Activated CD8-positive, alpha-beta T cell treated with anti-CD3 and anti-CD28 coated beads, Interleukin-2, amount 10 ng/mL, durations not matched to agents 7 days and 5 days (primary cell): ENCODE results near the gene GDI2. TPM values are rescaled to one million over a fixed set of nuclear protein-coding genes. Genes with fewer than 3 reads are reported as not detected.
A peak's percentile ranks its signal among the peaks of the same experiment; 100 is the strongest.
"Not testable (repeated sequence)": the region's sequence is repeated elsewhere in the genome, so short reads cannot be mapped to it uniquely, and the experiment has no call there.

Experiments used
- ATAC-seq: fragments of 150-1000 bp; cut with Tn5 transposase; one replicate; pipeline ENCODE4 v1.10.0; 2021; ENCODE audit warnings: moderate library complexity
- CTCF ChIA-PET: fragments of 350-600 bp; sonication (Branson Sonifier 250); formaldehyde crosslinking; loops from one replicate; lab custom pipeline; 2021; ENCODE audit warnings: antibody characterized with exemption; lab: Charles Lee
- POLR2A ChIA-PET: fragments of 350-600 bp; sonication (Branson Sonifier 250); formaldehyde crosslinking; loops from one replicate; lab custom pipeline; 2021; ENCODE audit warnings: antibody characterized with exemption; lab: Charles Lee
- DNase-seq: peaks from one replicate; pipeline ENCODE4 v3.0.0-alpha.2; 2020
- H3K27ac Mint-ChIP-seq: one replicate; pipeline ENCODE4 v1.8.0; 2021; ENCODE audit warnings: mild to moderate bottlenecking, mixed read lengths
- H3K27me3 Mint-ChIP-seq: one replicate; pipeline ENCODE4 v1.8.0; 2021; ENCODE audit warnings: low read depth, mixed read lengths
- H3K36me3 Mint-ChIP-seq: one replicate; pipeline ENCODE4 v1.8.0; 2021; ENCODE audit warnings: low read depth, mixed read lengths
- H3K4me1 Mint-ChIP-seq: one replicate; pipeline ENCODE4 v1.8.0; 2021; ENCODE audit warnings: low read depth, mixed read lengths
- H3K4me3 Mint-ChIP-seq: one replicate; pipeline ENCODE4 v1.8.0; 2021; ENCODE audit warnings: mild to moderate bottlenecking, mixed read lengths
- H3K9me3 Mint-ChIP-seq: one replicate; pipeline ENCODE4 v1.8.0; 2022; ENCODE audit warnings: mixed read lengths; ENCODE audit not compliant: insufficient read depth
- total RNA-seq, 2 experiments: library from RNA; stranded (reverse); gene quantifications; one replicate each; pipeline ENCODE4 v1.2.3, GENCODE V29; 2021

The GDI2 gene
- 100 to 1,000 TPM; 237 to 243 TPM for total RNA-seq

DNA sequence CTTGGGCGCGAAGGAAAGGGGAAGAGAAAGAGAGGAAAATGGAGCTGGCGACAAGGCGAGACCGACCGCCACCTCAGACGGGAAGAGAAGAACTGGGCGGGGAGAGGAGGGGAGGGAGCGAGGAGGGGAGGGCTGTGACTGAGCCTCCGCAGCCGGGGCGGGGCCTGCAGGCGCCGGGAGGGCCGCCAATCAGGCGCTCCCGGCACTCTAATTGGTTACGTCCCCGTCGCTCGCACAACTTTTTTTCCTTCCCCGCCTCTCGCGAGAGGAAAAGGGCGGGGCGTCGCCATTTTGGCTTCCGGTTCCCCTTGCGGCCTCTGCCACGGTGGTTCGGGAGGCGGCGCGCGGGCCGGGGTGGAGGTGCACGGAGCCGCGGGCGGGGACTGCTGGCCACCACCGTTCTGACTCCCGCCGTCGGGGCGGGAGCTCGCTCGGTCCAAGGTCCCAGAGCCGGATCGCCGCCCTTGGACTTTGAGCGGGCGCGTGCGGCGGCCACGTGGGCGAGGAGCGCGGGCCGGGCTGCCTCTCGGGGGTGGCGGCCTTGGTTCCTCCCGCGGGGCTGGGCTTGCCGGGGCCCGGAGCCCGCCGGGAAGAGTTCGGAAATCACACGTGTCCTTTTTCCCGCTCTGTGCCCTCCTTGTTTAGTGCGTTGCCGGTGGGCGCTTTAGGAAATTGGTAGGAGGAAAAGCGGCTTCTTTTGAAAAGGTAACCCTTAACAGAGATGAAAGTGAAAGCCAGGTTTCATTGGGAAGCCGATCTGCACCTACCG lies at the start of gene GDI2:
GDI2 (minus strand) TSS at position 94 of the 769 bp plus-strand sequence. CDS start 176 bp downstream, outside the sequence.
- ATAC-seq (peak; percentile 92), DNase-seq (peak; percentile 97)
- Mint-ChIP-seq H3K4me1 (peaks cover 60% of the 10 kb centered on the region), H3K27me3 (no peaks in the 10 kb centered on the region), H3K4me3 (peak within 1 kb of the TSS; percentile 86), H3K36me3 (peaks cover 27% of the 10 kb centered on the region), H3K27ac (peak within 1 kb of the TSS; percentile 94), H3K9me3 (no peaks in the 10 kb centered on the region)
- POLR2A ChIA-PET, result interaction anchor here (0.6 to 2.4 kb wide), 22 partner anchors 9 to 276 kb away, joined by 3 to 14 read pairs (median 4); partner anchors contain the start of genes ANKRD16, FBH1, IL15RA and TASOR2
- CTCF ChIA-PET, result interaction anchor here (0.6 to 1.6 kb wide), 5 partner anchors 60 to 273 kb away, joined by 3 to 4 read pairs (median 3); partner anchors contain the start of genes ANKRD16 and FBH1

DNA sequence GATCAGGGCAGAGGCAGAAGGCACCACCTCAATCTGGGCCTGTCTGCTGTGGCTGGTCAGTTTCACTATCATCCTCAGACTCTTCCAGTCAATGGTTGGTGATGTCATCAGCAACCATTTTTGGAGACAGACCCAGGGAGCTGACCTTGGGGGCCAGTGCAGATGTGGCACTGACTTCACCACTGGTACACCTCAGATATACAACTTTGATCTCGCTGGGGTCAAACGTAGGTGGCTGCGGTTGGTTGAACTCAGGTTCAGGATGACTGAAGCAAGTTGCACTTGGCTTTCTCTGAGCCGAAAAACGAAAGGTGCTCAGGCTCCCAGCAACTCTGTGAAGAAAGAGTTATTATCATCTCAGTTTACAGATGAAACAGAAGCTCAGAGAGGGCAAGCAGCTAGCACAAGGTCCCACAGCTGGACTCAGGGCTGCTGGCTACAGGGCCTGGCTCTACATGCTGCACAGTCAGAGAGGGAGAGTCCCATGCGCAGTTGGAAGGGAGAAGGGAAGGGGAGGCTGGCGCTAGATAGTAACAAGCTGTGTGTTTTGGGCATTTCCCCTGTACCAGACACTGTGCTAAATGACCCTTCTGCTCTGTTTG lies 49.2 kb upstream of the GDI2 start:
- Mint-ChIP-seq H3K9me3 (no peaks in the 10 kb centered on the region), H3K27ac (no peak overlapping the region), H3K4me3 (no peak overlapping the region), H3K4me1 (no peaks in the 10 kb centered on the region), H3K27me3 (no peaks in the 10 kb centered on the region), H3K36me3 (no peaks in the 10 kb centered on the region)
- DNase-seq (no peak), ATAC-seq (no peak)
- ChIA-PET CTCF (interaction anchor here (1.5 to 4.1 kb wide), 2 partner anchors 11 to 52 kb away, joined by 3 to 18 read pairs; no protein-coding TSS in a partner anchor), POLR2A (no interaction called here)

DNA sequence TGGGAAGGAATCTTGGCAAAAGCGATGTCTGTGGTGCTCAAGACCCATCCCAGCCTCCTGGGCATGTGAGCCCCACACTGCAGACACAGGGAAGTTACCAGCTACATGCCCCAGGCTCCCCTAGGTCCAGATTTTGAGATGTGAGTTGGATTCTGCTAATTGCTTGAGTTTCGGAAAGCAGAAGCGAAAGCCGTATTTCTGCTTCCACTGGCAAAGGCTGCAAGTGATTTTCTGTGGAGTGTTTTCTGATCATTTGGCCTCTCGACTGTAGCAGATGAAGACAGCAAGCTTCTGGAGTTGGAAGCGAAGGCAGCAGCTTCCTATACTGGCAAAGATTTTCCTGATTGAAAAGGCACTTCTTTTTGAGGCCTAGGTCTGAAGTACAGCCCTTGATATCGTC lies 46.8 kb upstream of the GDI2 start:
- no peak for DNase-seq
- Mint-ChIP-seq H3K9me3 (no peaks in the 10 kb centered on the region), H3K4me3 (no peak overlapping the region), H3K27me3 (no peaks in the 10 kb centered on the region), H3K36me3 (no peaks in the 10 kb centered on the region), H3K27ac (no peak overlapping the region), H3K4me1 (no peaks in the 10 kb centered on the region)
- ATAC-seq, result no peak
- POLR2A ChIA-PET, result no interaction called here
- CTCF ChIA-PET, result interaction anchor here (0.7 to 4.1 kb wide), 2 partner anchors 13 to 40 kb away, joined by 3 to 18 read pairs; no protein-coding TSS in a partner anchor

DNA sequence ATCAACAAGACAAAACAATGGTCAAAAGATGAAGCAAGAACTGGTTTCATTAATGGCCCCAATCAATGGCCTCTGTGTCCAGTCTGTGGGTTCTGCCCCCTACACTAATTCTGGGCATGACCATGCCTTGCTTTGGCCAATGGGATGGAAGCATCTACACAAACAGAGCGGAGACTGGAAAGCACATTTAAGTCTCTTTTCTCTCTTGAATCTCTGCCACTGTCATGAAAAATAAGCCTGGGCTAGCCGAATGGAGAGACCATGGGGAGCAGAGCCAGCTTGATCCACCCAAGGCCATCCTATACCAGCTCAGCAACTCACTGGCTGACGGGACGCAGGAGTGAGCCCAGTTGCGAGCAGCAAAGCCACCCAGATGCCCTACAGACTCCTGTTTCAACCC lies 45.6 kb upstream of the GDI2 start:
- CTCF ChIA-PET, result no interaction called here
- H3K4me1 Mint-ChIP-seq, result no peaks in the 10 kb centered on the region
- DNase-seq (no peak), ATAC-seq (no peak)
- no peak overlapping the region for H3K27ac Mint-ChIP-seq
- H3K9me3 Mint-ChIP-seq, result no peaks in the 10 kb centered on the region
- no peak overlapping the region for H3K4me3 Mint-ChIP-seq
- H3K27me3 Mint-ChIP-seq, result peaks cover 1% of the 10 kb centered on the region
- POLR2A ChIA-PET, result interaction anchor here (0.6 kb wide), 1 partner anchor 951 kb away, joined by 3 read pairs; no protein-coding TSS in a partner anchor
- no peaks in the 10 kb centered on the region for H3K36me3 Mint-ChIP-seq

DNA sequence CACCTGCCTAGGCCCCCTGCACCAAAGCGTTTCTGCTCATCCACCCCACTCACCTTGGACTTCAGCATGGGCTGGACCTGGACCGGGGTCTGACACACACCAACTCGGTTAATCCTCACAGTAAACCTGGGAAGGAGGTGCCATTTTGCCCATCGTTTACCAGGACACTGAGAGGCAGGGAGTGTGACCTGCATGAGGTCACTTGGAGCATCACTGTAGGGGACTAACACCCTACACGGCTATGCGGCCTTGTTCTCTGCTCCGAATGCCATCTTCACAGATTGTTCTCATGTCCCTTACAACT lies 43.4 kb upstream of the GDI2 start:
- no peak overlapping the region for H3K27ac Mint-ChIP-seq
- no peaks in the 10 kb centered on the region for H3K4me1 Mint-ChIP-seq
- no peaks in the 10 kb centered on the region for H3K9me3 Mint-ChIP-seq
- ChIA-PET POLR2A (interaction anchor here (0.9 kb wide), 1 partner anchor 43 kb away, joined by 3 read pairs; the partner anchor contains the start of gene GDI2), CTCF (no interaction called here)
- DNase-seq (no peak), ATAC-seq (no peak)
- H3K4me3 Mint-ChIP-seq, result no peak overlapping the region
- peaks cover 1% of the 10 kb centered on the region for H3K27me3 Mint-ChIP-seq
- no peaks in the 10 kb centered on the region for H3K36me3 Mint-ChIP-seq

DNA sequence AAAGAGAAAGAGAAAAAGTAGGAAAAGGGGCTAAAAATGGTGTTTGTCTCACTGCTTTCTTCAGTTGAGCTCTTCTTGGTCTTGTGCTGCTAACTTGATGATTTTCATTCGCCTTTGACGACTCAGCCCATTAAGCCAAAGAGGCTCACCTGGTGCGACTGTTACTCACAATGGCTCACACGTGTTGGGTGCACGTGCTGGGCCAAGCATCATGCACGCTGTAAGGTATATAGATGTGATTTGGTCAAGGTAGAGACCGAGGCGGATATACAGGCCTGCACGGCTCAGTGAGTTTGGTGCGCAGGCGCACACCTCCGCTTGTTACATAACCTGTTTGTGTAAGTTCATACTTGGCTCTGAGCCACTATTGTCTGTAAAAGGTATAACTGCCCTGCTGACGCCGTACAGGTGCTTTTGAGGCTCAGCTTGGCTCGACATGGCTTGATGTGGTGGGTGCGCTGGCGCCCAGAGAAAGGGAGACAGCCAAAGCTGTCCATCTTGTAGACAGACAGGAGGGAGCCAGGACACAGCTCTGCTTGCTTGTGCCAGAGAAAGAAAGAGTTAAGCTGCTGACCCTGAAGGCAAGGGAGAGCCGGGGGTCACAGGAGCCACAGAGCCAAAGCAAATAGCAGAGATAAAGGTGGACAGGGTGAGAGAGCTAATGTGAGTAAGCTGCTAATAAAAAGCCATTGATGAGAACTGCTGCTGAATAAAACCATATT lies 42.9 kb upstream of the GDI2 start:
- peaks cover 1% of the 10 kb centered on the region for H3K27me3 Mint-ChIP-seq
- H3K36me3 Mint-ChIP-seq, result no peaks in the 10 kb centered on the region
- DNase-seq (no peak), ATAC-seq (no peak)
- H3K9me3 Mint-ChIP-seq, result no peaks in the 10 kb centered on the region
- CTCF ChIA-PET, result no interaction called here
- H3K27ac Mint-ChIP-seq, result no peak overlapping the region
- no peak overlapping the region for H3K4me3 Mint-ChIP-seq
- no peaks in the 10 kb centered on the region for H3K4me1 Mint-ChIP-seq
- POLR2A ChIA-PET, result interaction anchor here (0.7 kb wide), 1 partner anchor 7 kb away, joined by 3 read pairs; no protein-coding TSS in a partner anchor

DNA sequence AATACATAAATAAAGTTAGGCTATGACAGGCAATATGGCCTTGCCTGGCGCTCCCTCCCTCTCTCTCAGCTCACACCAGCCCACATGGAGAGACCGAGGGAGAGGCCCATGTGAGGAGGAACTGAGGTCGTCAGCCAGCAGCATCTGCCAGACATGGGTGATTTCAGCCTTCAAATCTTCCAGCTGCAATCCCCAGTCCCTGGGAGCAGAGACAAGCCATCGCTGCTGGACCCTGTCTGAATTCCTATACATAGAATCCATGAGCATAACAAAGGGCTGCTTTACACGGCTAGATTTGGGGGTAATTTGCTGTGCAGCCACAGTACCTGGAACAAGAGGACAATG lies 40.9 kb upstream of the GDI2 start:
- H3K9me3 Mint-ChIP-seq, result no peaks in the 10 kb centered on the region
- peaks cover 1% of the 10 kb centered on the region for H3K27me3 Mint-ChIP-seq
- DNase-seq, result no peak
- POLR2A ChIA-PET, result no interaction called here
- CTCF ChIA-PET, result no interaction called here
- H3K27ac Mint-ChIP-seq, result no peak overlapping the region
- ATAC-seq, result no peak
- no peaks in the 10 kb centered on the region for H3K36me3 Mint-ChIP-seq
- no peak overlapping the region for H3K4me3 Mint-ChIP-seq
- no peaks in the 10 kb centered on the region for H3K4me1 Mint-ChIP-seq

DNA sequence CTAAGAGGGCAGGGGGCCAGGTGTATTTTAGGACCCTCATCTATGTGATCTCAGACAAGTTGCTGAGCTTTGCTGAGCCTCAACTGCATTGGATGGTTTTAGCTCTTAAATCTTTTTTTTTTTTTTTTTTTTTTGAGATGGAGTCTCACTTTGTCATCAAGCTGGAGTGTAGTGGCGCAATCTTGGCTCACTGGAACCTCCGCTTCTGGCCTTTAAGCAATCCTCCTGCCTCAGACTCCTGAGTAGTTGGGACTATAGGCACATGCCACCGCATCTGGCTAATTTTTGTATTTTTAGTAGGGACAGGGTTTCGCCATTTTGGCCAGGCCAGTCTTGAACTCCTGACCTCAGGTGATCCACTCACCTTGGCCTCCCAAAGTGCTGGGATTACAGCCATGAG lies 33.4 kb upstream of the GDI2 start:
- POLR2A ChIA-PET, H3K36me3 Mint-ChIP-seq, ATAC-seq, H3K4me1 Mint-ChIP-seq, H3K27me3 Mint-ChIP-seq, H3K9me3 Mint-ChIP-seq, CTCF ChIA-PET, H3K4me3 Mint-ChIP-seq, DNase-seq, H3K27ac Mint-ChIP-seq: not testable (repeated sequence)

DNA sequence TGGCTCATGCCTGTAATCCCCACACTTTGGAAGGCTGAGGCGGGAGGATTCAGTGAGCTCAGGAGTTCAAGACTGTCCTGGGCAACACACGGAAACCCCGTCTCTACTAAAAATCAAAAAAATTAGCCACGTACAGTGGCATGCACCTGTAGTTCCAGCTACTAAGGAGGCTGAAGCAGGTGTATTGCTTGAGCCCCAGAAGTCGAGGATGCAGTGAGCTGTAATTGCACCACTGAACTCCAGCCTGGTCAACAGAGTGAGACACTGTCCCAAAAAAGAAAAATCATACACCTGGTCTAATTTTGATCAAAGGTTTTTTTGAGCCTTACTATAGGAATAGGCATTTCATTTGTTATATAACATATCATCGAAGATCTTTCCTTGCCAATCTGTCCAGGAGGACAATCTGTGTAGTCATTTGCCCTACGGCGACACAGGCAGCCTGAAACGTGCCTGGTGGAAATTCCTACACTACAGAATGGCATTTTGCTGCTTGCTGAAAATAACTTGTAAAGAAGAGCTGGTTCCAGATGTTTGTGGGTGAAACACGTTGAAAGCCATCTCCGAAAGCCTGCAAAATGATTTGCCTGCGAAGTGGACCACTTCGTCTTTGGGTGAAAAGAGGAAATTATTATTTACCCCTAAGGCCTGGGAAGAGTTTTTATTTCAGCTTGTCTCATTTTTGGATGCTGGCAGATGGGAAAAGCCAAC lies 31.3 kb upstream of the GDI2 start:
- ATAC-seq (no peak), DNase-seq (no peak)
- peaks cover 5% of the 10 kb centered on the region for H3K27me3 Mint-ChIP-seq
- no peaks in the 10 kb centered on the region for H3K36me3 Mint-ChIP-seq
- H3K27ac Mint-ChIP-seq, result no peak overlapping the region
- H3K4me3 Mint-ChIP-seq, result no peak overlapping the region
- POLR2A ChIA-PET, result interaction anchor here (0.6 to 0.9 kb wide), 2 partner anchors 31 to 1597 kb away, joined by 3 read pairs; partner anchors contain the start of gene GDI2
- peaks cover 8% of the 10 kb centered on the region for H3K4me1 Mint-ChIP-seq
- CTCF ChIA-PET, result interaction anchor here (0.8 to 1.1 kb wide), 3 partner anchors 16 to 557 kb away, joined by 3 to 4 read pairs (median 3); no protein-coding TSS in a partner anchor
- no peaks in the 10 kb centered on the region for H3K9me3 Mint-ChIP-seq

DNA sequence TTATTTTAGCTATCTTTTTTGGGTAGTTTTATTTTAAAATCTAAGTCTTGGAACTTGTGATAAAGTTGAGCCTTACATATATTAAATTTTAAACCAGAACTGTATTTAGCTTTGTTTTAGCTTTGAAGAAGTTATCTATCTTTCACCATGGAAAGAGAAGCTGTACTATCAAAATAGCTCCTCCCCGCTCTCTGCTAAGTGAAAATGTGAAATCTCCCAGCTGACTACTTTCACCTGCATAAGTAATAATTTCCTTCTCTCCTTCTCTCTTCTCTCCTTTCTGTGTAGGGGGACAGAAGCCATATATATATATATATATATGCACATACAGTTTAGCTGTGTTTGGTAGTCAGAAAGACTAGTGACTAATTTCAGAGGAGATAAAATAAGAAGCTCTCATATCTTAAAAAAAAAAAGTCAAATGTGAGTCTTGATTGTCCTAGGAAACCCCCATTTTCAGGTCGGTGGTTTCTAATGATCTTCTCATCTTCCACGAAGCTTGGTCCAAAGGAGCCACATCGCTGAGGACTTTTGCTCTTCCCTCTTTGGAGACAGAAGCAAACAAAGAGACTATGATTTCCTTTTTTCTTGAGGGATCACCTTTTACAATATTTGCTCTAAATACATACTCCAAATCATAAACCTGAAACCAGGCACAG lies 30.6 kb upstream of the GDI2 start:
- Mint-ChIP-seq H3K4me1 (peaks cover 8% of the 10 kb centered on the region), H3K4me3 (no peak overlapping the region), H3K36me3 (no peaks in the 10 kb centered on the region), H3K27me3 (peaks cover 5% of the 10 kb centered on the region), H3K9me3 (no peaks in the 10 kb centered on the region), H3K27ac (no peak overlapping the region)
- CTCF ChIA-PET, result interaction anchor here (0.8 to 1.1 kb wide), 4 partner anchors 16 to 558 kb away, joined by 3 to 4 read pairs (median 3); no protein-coding TSS in a partner anchor
- ATAC-seq, result no peak
- POLR2A ChIA-PET, result interaction anchor here (0.6 to 1.0 kb wide), 2 partner anchors 30 to 1596 kb away, joined by 3 to 4 read pairs; partner anchors contain the start of gene GDI2
- no peak for DNase-seq

DNA sequence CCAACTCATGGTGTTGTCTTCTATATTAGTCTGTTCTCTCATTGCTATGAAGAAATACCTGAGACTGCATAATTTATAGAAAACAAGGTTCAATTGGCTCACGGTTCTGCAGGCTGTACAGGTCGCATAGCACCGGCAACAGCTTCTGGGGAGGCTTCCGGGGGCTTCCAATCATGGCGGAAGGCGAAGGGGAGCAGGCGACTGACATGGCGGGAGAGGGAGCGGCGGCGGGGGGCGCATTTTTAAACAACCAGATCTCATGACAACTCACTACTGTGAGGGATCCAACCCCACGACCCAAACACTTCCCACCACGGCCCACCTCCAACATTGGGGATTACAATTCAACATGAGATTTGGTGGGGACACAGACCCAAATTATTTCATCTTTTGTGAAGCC lies 28.7 kb upstream of the GDI2 start:
- Mint-ChIP-seq H3K9me3 (no peaks in the 10 kb centered on the region), H3K27me3 (peaks cover 5% of the 10 kb centered on the region), H3K4me1 (peaks cover 8% of the 10 kb centered on the region), H3K36me3 (no peaks in the 10 kb centered on the region), H3K27ac (no peak overlapping the region), H3K4me3 (no peak overlapping the region)
- no peak for ATAC-seq
- ChIA-PET CTCF (no interaction called here), POLR2A (no interaction called here)
- DNase-seq, result no peak
